ENCODE data around the gene LRBA.

- TF ChIP-seq CTCF (IDR thresholded peaks at IDR 0.05; ENCODE audit: low read depth, low read length, poor library complexity, severe bottlenecking): no peak
- no peak for TF ChIP-seq EZH2phosphoT487 (IDR thresholded peaks at IDR 0.05; ENCODE audit: borderline replicate concordance, low read length)
Observed at GRCh38 chr4:150389896-150390530, 625.1 kb downstream of the LRBA start.
